NCI-H446 (cell line): ENCODE measurements around the gene S100PBP.

Experiments
- DNase-seq, 2 experiments: peaks; one replicate each; lab custom pipeline; 2025; lab: John Stamatoyannopoulos, UW

S100PBP gene

GRCh38 chr1:32817159-32817814 lies at the start of gene S100PBP, which contains the start of gene YARS1:
TSS of gene S100PBP (plus strand) at chr1:32817653. CDS start at chr1:32826100, 8,447 bp downstream.
TSS of gene YARS1 (minus strand) at chr1:32817358. CDS start at chr1:32817244, 114 bp downstream.
- peak; percentile 95 to 98 for DNase-seq

- DNase-seq, result no peak
Observed at GRCh38 chr1:32768110-32768850, 49.2 kb upstream of the S100PBP start.

DNA sequence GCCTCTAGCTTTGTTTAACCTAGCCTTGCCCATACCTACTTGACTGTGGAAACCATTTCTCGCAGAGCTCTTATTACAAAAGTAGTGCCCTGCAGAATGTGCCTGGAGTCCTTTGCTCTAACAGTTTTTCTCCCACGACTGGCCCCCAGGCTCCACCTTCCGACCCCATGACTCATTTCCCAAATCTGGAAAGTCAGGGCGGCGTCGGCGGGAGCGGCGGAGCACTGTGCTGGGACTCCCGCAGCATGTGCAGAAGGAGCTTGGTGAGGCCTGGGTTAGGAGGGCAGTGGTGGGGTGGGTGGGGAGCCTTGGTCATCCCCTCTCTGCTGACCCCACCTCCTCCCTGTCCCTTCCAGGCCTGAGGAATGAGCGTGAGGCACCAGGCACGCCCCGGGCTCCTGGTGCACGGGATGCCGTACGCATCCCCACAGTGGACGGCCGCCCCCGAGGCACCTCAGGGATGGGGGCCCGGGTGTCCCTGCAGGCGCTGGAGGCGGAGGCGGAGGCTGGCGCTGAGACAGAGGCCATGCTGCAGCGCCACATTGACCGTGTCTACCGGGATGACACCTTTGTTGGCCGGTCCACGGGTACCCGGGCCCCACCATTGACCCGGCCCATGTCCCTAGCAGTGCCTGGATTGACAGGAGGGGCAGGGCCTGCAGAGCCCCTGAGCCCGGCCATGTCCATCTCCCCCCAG lies 47.8 kb upstream of the S100PBP start:
- DNase-seq, result no peak

GRCh38 chr1:32770221-32770731 lies 47.2 kb upstream of the S100PBP start:
- DNase-seq, result no peak

DNA sequence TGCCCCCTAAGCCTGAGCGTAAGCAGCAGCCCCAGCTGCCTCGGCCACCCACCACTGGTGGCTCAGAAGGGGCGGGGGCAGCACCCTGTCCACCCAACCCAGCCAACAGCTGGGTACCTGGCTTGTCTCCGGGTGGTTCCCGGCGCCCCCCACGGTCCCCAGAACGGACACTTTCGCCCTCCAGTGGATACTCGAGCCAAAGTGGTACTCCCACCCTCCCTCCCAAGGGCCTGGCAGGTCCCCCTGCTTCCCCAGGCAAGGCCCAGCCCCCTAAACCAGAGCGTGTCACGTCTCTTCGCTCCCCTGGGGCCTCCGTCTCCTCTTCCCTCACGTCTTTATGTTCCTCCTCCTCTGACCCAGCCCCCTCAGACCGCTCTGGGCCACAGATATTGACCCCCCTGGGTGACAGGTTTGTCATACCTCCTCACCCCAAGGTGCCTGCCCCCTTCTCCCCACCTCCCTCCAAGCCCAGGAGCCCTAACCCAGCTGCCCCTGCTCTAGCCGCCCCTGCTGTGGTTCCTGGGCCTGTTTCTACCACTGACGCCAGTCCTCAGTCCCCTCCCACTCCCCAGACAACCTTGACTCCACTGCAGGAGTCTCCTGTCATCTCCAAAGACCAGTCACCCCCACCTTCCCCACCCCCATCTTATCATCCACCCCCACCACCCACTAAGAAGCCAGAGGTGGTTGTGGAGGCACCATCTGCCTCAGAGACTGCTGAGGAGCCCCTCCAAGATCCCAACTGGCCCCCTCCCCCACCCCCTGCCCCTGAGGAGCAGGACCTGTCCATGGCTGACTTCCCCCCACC lies 46.5 kb upstream of the S100PBP start:
- DNase-seq, result no peak

GRCh38 chr1:32771561-32772280 lies 45.7 kb upstream of the S100PBP start:
- DNase-seq, result no peak

GRCh38 chr1:32772281-32773017 lies 45.0 kb upstream of the S100PBP start:
- DNase-seq, result no peak

GRCh38 chr1:32773018-32773763 lies 44.3 kb upstream of the S100PBP start:
- peak; percentile 34 to 77 for DNase-seq

GRCh38 chr1:32773764-32774463 lies 43.5 kb upstream of the S100PBP start:
- no peak for DNase-seq

DNA sequence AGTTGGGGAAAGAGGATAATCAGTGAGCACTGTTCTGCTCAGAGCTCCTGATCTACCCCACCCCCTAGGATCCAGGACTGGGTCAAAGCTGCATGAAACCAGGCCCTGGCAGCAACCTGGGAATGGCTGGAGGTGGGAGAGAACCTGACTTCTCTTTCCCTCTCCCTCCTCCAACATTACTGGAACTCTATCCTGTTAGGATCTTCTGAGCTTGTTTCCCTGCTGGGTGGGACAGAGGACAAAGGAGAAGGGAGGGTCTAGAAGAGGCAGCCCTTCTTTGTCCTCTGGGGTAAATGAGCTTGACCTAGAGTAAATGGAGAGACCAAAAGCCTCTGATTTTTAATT lies 43.0 kb upstream of the S100PBP start:
- no peak for DNase-seq

DNA sequence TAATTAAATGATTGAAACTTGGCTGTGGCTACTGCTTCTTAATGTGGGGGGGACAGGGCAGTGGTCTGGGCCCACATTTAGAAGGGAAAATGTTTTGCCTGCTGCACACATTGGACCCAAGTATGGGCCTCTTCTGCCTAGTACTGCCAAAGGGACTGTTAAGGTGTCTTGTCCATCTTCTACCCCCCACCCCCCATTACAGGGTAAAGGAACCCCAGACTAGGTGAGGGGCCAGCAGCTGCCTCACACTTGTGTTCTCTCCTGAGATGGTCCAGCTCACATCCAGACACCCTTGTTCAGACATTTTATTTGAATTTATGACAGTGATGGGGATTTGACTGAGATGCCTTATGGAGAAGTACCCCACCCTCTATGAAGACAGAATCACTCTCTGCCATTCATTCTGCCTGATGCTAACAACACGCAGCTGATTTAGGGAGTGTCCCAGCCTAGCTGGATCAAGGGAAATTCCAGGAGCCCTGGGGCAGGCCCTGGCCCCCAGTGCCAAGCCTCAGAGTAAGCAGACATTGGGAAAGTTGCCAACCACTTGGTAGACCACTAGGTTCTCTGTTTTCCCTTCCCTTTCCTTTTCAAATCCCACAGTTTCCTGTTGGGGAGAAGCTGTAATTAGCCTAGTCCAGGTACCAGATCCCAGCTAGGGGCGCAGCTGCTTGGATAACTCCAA lies 42.4 kb upstream of the S100PBP start:
- peak in 1 of 2 experiments; percentile 15 for DNase-seq

- DNase-seq, result no peak
Observed at GRCh38 chr1:32775640-32776337, 41.7 kb upstream of the S100PBP start.

- DNase-seq, result no peak
Observed at GRCh38 chr1:32779242-32779641, 38.2 kb upstream of the S100PBP start.

DNA sequence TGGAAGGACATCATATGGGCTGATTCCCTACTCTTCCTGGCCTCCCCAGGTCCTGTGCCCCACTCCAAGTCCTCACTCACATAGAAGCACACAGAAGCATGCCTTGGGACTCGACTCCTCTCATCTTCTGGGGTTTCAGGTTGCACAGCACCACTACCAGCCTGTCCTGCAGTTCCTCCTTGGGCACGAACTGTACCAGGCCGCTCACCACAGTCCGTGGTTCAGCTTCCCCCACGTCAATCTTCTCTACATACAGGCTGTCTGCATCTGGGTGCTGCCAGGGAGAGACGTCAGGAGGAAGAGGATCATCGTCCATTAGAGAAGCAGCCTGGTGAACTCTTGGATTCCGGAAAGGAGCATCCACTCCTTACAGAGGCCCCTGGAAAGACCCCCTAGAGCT lies 37.4 kb upstream of the S100PBP start:
- no peak for DNase-seq

DNA sequence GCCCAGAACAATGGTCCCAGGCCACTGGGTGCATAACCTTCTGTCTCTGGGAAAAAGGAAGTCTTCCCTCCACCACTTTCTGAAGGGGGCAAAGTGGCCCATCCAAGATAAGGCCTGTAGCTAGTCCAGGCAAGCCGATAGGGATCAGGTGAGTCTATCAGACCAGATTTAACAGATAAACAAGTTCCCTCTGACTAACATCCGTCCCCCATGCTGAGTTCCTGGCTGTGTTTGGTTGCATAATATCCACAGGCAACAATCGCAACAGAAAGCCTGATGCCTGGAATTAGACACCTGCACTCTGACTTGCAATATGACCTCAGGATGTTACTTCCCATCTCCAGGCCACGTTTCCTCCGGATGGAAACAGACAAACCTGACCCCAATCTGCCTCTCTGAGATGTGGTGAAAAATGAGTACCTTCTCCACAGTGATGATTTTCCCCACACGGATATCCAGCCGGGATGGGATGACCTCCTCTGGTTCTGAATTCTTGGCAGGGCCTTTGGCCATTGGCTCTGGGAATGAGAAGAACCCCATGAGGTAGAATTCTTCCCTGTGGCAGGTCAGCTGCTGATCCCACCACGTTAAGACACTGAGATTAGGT lies 36.7 kb upstream of the S100PBP start:
- DNase-seq, result no peak

GRCh38 chr1:32782086-32782485 lies 35.4 kb upstream of the S100PBP start:
- no peak for DNase-seq

- DNase-seq, result no peak
Observed at GRCh38 chr1:32783851-32784250, 33.6 kb upstream of the S100PBP start.
